Measurements from ENCODE around the gene ZNF710.

ZNF710 gene

DNA sequence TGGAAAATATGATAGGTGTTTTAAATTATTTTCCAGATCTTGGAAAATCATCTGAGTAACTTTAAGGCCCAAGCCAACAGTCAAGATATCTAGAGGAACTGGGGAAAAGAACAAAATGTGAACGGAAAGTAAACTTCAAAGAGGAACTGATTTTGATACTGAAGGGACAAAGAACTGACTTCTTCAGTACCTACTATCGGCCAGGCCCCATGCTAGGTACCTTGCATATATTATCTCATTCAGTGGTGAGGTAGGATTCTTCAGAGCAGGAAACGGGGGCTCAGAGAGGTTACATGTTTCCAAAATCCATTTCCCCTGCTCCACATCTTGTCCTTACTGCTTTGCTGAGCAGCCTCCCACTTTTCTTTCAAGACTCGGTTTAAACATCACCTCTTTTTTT lies 9.8 kb upstream of the ZNF710 start:
- no peak for DNase-seq (ENCODE audit: low read depth in 2 of 2)

DNA sequence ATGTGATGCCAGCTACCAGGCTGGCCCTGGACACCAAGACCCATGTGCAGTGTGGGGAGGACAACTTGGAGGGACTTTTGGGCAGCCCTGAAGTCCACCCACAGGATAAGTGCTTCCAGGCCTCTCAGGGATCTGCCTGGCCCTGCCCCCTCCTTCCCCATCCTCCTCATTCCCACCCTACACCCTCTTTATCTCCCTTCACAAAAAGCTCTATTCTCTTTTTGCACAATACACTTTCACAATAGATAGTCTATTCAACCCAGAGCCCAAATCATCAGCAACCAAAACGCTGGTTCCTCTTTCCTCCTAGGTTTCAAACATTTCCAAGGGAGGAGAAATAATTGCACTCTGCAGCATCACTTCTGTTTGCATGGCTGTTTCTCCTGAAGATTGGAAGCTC lies 7.8 kb upstream of the ZNF710 start:
- no peak for DNase-seq (ENCODE audit: low read depth in 2 of 2)

DNA sequence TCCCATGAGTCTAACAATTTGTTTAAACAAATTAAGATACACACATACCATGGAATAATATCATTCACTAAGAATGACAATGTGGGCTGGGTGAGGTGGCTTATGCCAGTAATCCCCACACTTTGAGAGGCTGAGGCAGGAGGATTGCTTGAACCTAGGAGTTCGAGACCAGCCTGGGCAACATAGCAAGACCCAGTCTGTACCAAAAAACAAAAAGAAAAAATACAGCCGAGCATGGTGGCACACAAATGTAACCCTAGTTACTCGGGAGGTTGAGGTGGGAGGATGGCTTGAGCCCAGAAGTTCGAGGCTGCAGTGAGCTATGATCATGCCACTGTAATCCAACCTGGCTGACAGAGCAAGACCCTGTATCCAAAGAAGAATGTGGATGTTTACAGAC lies 4.0 kb upstream of the ZNF710 start:
- no peak for DNase-seq (ENCODE audit: low read depth in 2 of 2)

DNA sequence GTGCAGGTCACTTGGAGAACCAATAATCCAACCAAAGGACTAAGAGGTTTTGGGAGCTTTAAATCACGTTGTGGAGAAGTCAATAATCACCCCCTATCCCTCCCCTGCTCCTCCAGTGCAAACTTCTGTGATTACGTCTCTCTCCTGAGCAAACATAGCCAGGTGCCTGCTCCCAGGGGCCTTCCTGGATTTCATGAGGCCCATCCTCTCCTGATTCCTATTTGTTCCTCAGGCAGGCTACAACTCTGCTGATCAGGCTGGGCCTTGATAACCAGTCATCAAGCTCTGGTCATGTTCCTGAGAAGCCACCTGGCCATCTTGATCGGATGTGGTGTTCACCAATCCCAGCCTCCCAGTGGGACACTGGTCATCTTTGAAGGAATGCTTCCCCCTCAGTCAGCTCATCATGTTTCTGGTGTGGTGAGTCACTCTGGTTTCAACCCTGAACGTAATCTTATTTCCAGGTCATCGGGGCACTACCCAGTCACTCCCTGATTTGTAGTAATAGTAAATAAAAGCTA lies 2.9 kb upstream of the ZNF710 start:
- DNase-seq (ENCODE audit: low read depth in 2 of 2) = no peak

- DNase-seq (ENCODE audit: low read depth in 2 of 2) = no peak
Observed at GRCh38 chr15:89998923-89999675, 2.0 kb upstream of the ZNF710 start.

- DNase-seq (ENCODE audit: low read depth in 2 of 2) = no peak
Observed at GRCh38 chr15:89999676-90000185, 1.4 kb upstream of the ZNF710 start.

- no peak for DNase-seq (ENCODE audit: low read depth in 2 of 2)
Observed at GRCh38 chr15:90000186-90001001, 730 bp upstream of the ZNF710 start.

DNA sequence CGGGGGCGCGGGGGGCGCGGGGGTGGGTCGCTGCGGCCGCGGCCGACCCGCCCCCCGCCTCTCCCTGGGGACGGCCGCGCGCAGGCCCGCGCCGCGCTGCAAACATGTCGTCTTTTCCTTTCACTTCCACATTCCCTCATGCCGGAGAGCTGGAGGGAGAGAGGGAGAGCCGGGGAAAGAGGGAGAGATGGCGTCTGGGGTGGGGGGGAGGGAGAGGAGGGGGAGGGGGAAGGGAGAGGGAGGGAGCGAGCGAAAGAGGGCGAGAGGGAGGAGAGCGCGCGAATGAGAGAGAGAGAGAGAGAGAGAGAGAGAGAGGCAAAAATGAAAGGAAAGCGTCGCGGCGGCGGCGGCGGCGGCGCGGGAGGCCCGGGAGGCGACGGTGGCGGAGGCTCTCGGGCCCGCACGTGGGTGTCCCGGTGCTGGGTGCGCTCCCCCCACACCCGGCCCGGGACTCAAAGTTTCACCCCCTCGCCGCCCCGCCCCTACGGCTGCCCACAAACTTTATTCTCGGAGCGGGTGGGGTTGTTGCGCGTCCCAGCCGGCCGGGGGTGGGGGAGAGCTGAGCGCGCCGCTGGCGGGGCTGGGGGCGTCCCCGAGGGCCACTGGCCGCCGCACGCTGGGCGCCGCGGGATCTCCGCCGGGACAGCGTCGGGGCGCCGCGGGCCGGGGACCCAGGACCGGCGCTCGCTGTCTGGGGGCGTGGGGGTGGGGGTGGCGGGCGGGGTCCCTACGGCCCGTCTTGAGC lies 731 bp downstream of the ZNF710 start:
- peak; percentile 21 to 27 for DNase-seq (ENCODE audit: low read depth in 2 of 2)

DNA sequence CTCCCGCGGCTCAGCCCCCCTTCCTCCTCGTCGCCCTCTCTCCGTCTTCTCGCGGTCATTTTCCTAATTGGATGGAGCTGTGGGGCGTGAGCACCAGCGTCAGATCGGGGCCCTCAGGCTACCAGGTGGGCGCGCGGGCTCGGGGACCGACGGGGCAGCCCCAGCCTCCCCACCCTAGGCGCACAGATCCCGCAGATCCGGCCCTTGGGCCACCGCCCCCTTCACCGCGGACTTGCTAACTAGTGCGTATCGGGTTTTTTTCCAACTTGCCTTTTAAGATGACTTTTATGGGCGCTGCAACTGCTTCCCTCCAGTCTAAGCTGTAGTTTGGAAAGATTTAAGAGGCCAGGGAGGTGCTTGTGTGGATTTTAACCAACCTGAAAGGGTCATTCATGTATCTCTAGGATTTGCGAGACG lies 1.3 kb downstream of the ZNF710 start:
- no peak for DNase-seq (ENCODE audit: low read depth in 2 of 2)

DNA sequence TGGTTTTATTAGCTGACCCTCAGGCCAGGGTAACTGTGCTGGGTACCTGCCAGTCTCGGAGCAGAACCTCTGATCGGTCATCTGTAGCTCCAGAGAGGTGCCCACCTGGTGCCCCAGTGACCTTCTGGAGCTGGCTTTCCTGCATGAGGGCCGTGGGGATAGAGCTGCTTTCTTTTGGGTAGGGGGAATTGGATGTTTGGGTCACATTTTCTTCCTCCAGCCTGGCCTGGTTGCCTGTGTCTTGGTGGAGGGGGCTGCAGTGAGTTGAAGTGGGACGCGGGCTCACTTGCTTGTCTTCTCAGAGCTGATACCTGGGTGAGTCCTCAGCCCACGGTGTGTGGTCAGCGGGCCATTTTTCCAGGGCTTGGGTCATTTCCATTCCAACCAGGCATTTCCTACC lies 2.6 kb downstream of the ZNF710 start:
- DNase-seq (ENCODE audit: low read depth in 2 of 2) = no peak

DNA sequence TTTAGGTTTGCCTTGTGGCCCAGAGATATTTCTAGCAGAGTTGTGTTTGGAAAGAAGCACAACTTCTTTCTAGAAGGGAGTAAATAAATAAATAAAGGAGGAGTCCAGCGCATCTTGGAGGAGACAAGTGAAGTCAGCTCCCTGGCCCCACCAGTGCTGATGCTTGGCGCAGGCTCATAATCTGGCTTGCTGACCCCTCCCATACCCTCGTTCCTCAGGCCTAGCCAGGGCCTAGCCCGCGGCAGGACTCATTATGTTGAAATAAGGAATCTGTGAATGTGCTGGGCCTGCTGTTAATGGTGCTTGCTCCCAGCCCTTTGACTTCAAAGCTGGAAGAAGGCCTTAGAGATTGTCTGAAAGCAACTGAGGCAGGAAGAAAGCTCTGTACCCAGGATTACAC lies 3.1 kb downstream of the ZNF710 start:
- DNase-seq (ENCODE audit: low read depth in 2 of 2) = no peak

DNA sequence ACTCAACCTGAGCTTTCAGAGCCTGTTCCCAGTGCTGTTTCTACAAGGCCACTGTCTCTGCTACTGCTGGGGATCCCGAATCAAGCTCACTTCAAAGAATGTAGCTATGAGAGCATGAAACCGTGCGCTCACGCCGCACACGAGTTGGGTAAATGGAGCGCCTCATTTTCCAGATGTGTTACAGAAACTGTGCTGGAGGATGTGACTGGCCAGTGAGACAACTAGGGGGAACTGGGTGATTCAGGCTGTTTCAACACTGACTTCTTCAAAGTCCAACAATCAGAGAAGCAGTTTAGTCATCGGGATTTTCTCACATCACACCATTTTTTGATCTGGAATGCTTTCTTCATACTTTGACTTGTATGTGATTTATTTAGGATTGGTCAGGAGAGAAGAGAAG lies 3.5 kb downstream of the ZNF710 start:
- no peak for DNase-seq (ENCODE audit: low read depth in 2 of 2)

DNA sequence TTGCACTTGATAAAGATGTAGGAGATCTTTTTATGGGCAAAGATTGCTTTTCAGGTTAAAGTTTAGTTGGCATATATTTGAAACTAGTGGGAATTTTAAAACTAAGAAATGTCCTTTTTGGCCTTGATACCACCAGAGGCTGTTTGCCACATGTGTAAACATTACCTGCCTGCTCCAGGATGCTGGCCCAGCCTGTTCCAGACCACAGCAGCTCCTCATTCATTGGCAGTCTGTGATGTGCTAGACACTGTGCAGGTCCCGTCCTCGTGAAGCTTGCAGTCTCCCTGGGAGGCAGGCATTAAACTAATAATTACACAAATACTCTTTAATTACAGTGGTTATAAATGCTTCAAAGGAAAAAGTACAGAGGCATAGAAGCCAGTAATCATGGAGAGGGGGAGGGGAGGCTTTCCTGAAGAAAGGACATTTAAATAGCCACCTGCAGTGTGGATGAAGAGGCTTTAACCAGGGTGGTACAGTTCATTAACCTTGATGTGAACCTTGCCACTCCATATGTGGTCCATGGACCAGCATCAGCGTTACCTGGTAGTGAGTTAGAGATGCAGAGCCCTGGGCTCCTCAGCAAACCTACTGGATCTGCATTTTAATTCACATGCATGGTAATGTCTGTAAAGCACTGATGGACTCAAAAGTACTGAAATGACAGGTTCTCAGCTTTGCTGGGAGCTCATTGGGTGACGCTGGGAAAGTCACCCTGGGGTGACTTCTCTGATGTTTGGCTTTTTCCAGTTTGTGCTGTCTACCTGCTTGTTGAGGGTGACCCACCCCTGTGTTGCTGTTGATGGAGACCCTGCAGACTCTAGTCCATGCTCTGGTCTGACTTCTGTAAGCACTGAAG lies 5.3 kb downstream of the ZNF710 start:
- DNase-seq (ENCODE audit: low read depth in 2 of 2) = no peak

- no peak for DNase-seq (ENCODE audit: low read depth in 2 of 2)
Observed at GRCh38 chr15:90007076-90007460, 5.9 kb downstream of the ZNF710 start.

DNA sequence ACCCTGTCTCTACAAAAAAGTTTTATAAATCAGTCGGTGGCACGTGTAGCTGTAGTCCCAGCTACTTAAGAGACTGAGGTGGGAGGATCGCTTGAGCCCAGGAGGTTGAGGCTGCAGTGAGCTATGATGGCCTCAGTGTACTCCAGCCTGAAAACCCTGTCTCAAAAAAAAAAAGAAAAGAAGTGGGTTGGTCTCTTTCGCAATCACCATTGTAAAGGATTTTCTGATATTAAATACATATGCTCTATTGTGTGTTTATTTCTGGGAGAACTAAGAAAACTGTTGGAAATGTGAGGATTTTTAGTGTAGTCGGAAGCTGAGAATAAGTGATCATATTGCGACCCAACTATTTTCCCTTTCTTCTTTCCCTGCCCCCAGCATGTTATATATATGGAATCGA lies 7.5 kb downstream of the ZNF710 start:
- no peak for DNase-seq (ENCODE audit: low read depth in 2 of 2)

DNA sequence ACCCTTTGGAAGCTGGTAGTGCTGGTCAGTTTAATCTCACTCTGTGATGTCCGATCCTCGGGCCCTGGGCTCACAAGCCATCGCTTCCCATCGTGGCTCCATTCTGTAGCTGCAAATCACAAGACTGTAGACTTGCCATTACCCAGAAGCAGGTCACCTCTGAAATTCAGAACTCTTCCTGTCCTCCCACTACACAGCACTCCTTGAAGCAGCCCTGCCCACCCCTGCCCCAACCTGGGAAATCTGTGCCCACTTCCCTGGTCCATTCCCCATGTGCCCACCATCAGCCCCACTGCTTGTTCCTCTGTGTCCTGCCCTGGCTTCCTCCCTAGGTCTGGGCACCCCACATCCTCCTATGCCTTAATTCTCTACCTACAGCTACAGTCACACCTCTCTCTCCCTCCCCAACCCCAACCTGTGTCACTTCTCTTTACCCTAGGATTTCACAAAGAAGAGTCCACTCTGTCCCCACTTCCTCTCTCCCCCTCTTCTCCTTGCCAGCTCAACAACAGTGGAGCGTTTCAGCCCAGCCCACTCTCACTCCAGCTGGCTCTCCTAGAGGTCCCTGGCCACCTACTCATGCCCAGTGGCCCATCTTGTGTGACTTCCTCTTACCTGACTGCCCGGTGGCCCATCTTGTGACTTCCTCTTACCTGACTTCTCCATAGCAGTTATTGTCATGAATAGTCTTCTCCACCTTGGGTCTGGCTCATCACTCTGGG lies 8.3 kb downstream of the ZNF710 start:
- no peak for DNase-seq (ENCODE audit: low read depth in 2 of 2)

GRCh38 chr15:90011705-90012104 lies 10.6 kb downstream of the ZNF710 start:
- DNase-seq (ENCODE audit: low read depth in 2 of 2) = no peak

GRCh38 chr15:90013503-90013937 lies 12.4 kb downstream of the ZNF710 start:
- DNase-seq (ENCODE audit: low read depth in 2 of 2) = no peak

DNA sequence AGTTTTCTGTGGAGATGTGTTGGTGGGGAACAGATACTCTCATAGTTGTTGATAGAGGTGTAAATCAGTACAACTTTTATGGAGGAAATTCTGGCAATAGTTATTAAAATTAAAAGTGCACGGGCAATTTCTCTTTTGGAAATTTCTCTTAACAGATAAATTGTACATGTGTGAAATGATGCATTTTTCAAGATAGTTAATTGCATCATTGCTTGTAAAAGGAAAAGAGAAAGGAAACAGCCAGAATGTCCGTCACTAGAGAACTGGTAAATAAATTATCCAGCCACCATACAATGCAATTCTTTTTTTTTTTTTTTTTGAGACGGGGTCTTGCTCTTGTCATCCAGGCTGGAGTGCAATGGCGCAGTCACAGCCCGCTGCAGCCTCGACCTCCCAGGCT lies 14.2 kb downstream of the ZNF710 start:
- DNase-seq (ENCODE audit: low read depth in 2 of 2) = no peak

GRCh38 chr15:90015749-90016148 lies 14.6 kb downstream of the ZNF710 start:
- no peak for DNase-seq (ENCODE audit: low read depth in 2 of 2)

Data from stimulated activated CD8-positive, alpha-beta memory T cell treated with anti-CD3 and anti-CD28 coated beads, Interleukin-7, amount 100 ng/mL, for 1 hour (primary cell).